ENCODE data around the gene PRPF6.

DNA sequence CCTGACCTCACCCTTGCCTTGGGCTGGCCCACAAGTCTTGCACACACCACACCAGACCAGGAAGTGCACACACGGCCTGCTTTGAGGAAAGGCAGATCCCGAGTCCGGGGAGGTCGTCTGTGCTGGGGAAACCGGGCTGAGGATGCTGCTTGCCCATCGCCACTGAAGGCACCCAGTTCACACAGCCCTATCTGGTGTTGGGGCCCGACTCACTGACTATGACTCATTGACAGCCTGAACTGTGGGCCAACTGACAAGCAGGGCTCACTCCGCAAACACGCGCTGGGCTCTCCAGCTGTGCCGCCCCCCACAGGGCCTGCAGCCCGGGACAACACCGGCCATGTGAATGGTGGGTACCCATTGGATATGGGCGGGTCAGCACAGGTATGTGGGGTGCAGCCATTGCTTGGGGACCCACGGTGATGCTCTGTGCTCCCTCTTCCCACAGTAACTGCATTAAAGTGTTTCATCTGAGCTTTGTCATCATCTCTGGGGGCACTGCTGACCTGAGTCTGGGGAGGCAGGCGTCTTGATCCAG is 3.1 kb upstream of the PRPF6 start:
- TF ChIP-seq, protein P1, sequence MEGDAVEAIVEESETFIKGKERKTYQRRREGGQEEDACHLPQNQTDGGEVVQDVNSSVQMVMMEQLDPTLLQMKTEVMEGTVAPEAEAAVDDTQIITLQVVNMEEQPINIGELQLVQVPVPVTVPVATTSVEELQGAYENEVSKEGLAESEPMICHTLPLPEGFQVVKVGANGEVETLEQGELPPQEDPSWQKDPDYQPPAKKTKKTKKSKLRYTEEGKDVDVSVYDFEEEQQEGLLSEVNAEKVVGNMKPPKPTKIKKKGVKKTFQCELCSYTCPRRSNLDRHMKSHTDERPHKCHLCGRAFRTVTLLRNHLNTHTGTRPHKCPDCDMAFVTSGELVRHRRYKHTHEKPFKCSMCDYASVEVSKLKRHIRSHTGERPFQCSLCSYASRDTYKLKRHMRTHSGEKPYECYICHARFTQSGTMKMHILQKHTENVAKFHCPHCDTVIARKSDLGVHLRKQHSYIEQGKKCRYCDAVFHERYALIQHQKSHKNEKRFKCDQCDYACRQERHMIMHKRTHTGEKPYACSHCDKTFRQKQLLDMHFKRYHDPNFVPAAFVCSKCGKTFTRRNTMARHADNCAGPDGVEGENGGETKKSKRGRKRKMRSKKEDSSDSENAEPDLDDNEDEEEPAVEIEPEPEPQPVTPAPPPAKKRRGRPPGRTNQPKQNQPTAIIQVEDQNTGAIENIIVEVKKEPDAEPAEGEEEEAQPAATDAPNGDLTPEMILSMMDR (IDR thresholded peaks at IDR 0.05) = no peak
- TF ChIP-seq POLR2A (IDR thresholded peaks at IDR 0.05) (no peak), EP300 (IDR thresholded peaks at IDR 0.05) (no peak), POLR2AphosphoS5 (IDR thresholded peaks at IDR 0.05) (no peak)

Measured in upper lobe of left lung (tissue), 4 donors.